Measurements from ENCODE around the gene ZNF407.
A peak's percentile ranks its signal among the peaks of the same experiment; 100 is the strongest.

Gene ZNF407

GRCh38 chr18:74623047-74623816, 25.6 kb downstream of the ZNF407 start:
- DNase-seq: peak; percentile 9
- in situ Hi-C loops (cut with HindIII; ENCODE audit: low pct_ligation_motif_present, low pct_unique_long_range_greater_than_20kb, low sequenced_read_pairs): no loop called here

GRCh38 chr18:74624466-74624865, 26.8 kb downstream of the ZNF407 start:
- DNase-seq: no peak
- in situ Hi-C loops (cut with HindIII; ENCODE audit: low pct_ligation_motif_present, low pct_unique_long_range_greater_than_20kb, low sequenced_read_pairs): no loop called here

GRCh38 chr18:74625157-74625556, 27.5 kb downstream of the ZNF407 start:
- in situ Hi-C loops (cut with HindIII; ENCODE audit: low pct_ligation_motif_present, low pct_unique_long_range_greater_than_20kb, low sequenced_read_pairs): no loop called here
- DNase-seq: no peak

- in situ Hi-C loops (cut with HindIII; ENCODE audit: low pct_ligation_motif_present, low pct_unique_long_range_greater_than_20kb, low sequenced_read_pairs): no loop called here
- no peak for DNase-seq
Measured at GRCh38 chr18:74626049-74626874, 28.6 kb downstream of the ZNF407 start.

GRCh38 chr18:74630804-74631203, 33.1 kb downstream of the ZNF407 start:
- in situ Hi-C loops (cut with HindIII; ENCODE audit: low pct_ligation_motif_present, low pct_unique_long_range_greater_than_20kb, low sequenced_read_pairs): no loop called here
- DNase-seq: no peak

- in situ Hi-C loops (cut with HindIII; ENCODE audit: low pct_ligation_motif_present, low pct_unique_long_range_greater_than_20kb, low sequenced_read_pairs): no loop called here
- no peak for DNase-seq
Measured at GRCh38 chr18:74631212-74631611, 33.5 kb downstream of the ZNF407 start.

GRCh38 chr18:74631623-74632350, 34.1 kb downstream of the ZNF407 start:
- in situ Hi-C loops (cut with HindIII; ENCODE audit: low pct_ligation_motif_present, low pct_unique_long_range_greater_than_20kb, low sequenced_read_pairs): no loop called here
- no peak for DNase-seq

GRCh38 chr18:74632351-74632679, 34.6 kb downstream of the ZNF407 start:
- in situ Hi-C loops (cut with HindIII; ENCODE audit: low pct_ligation_motif_present, low pct_unique_long_range_greater_than_20kb, low sequenced_read_pairs): no loop called here
- DNase-seq: no peak

- in situ Hi-C loops (cut with HindIII; ENCODE audit: low pct_ligation_motif_present, low pct_unique_long_range_greater_than_20kb, low sequenced_read_pairs): no loop called here
- DNase-seq: no peak
Measured at GRCh38 chr18:74632856-74633255, 35.2 kb downstream of the ZNF407 start.

- no peak for DNase-seq
- in situ Hi-C loops (cut with HindIII; ENCODE audit: low pct_ligation_motif_present, low pct_unique_long_range_greater_than_20kb, low sequenced_read_pairs): no loop called here
Measured at GRCh38 chr18:74633652-74634352, 36.1 kb downstream of the ZNF407 start.

GRCh38 chr18:74635224-74635975, 37.7 kb downstream of the ZNF407 start:
- DNase-seq: no peak
- in situ Hi-C loops (cut with HindIII; ENCODE audit: low pct_ligation_motif_present, low pct_unique_long_range_greater_than_20kb, low sequenced_read_pairs): no loop called here

GRCh38 chr18:74637070-74637469, 39.4 kb downstream of the ZNF407 start:
- DNase-seq: no peak
- in situ Hi-C loops (cut with HindIII; ENCODE audit: low pct_ligation_motif_present, low pct_unique_long_range_greater_than_20kb, low sequenced_read_pairs): no loop called here

- in situ Hi-C loops (cut with HindIII; ENCODE audit: low pct_ligation_motif_present, low pct_unique_long_range_greater_than_20kb, low sequenced_read_pairs): no loop called here
Measured at GRCh38 chr18:74638210-74638609, 40.5 kb downstream of the ZNF407 start.

GRCh38 chr18:74644713-74645112, 47.0 kb downstream of the ZNF407 start:
- no peak for DNase-seq
- in situ Hi-C loops (cut with HindIII; ENCODE audit: low pct_ligation_motif_present, low pct_unique_long_range_greater_than_20kb, low sequenced_read_pairs): no loop called here

More at GRCh38 chr18:74638210-74638609, 40.5 kb downstream of the ZNF407 start:
- no peak for DNase-seq

GRCh38 chr18:74645679-74646078, 48.0 kb downstream of the ZNF407 start:
- in situ Hi-C loops (cut with HindIII; ENCODE audit: low pct_ligation_motif_present, low pct_unique_long_range_greater_than_20kb, low sequenced_read_pairs): no loop called here
- no peak for DNase-seq

- in situ Hi-C loops (cut with HindIII; ENCODE audit: low pct_ligation_motif_present, low pct_unique_long_range_greater_than_20kb, low sequenced_read_pairs): no loop called here
Measured at GRCh38 chr18:74651327-74652128, 53.9 kb downstream of the ZNF407 start.

GRCh38 chr18:74652392-74652988, 54.8 kb downstream of the ZNF407 start:
- DNase-seq: peak; percentile 36
- in situ Hi-C loops (cut with HindIII; ENCODE audit: low pct_ligation_motif_present, low pct_unique_long_range_greater_than_20kb, low sequenced_read_pairs): no loop called here

More at GRCh38 chr18:74651327-74652128, 53.9 kb downstream of the ZNF407 start:
- DNase-seq: no peak
